GM12801 (cell line): ENCODE data around the gene SELENOS.

Experiments
- TF ChIP-seq, protein P1 (sequence below): IDR thresholded peaks from one replicate; pipeline ENCODE4 v1.5.1; 2011; ENCODE audit warnings: control low read depth; ENCODE audit not compliant: insufficient read length; ENCODE audit errors: extremely low read depth

The SELENOS gene

DNA sequence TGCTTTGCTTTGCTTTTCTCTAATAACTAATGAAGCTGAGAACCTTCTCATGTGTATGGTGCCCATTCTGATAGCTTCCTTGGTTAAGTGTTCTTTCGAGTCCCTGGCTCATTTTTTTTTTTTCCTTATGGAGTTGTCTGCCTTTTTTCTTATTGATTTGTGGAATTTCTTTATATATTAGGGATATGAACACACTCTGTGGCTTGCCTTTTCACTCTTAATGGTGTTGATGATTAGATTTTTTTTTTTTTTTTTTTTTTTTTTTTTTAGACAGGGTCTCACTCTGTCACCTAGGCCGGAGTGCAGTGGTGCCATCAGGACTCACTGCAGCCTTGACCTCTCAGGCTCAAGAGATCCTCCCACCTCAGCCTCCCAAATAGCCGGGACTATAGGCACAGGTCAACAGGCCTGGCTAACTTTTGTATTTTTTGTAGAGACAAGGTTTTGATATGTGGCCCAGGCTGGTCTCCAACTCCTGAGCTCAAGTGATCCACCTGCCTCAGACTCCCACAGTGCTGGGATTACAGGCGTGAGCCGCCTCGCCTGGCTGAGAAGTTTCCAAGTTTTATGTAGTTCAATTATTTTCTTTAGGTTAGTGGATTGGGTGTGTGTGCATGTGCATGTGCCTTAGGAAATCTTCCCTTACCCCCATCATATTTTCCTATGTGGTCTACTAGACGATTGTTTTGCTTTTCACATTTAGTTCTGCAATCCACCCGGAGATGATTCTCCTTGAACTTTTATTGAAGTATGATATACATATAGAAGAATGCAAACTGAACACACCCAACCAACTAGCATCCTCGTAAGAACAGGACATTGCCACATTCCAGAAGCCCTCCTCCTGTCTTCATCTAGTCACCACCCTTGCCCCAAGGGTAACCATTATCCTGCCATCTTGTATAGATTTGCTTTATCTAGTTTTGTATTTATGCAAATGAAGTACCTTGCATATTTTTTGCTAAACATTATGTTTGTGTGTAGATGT is 19.4 kb upstream of the SELENOS start:
- TF ChIP-seq, protein P1, sequence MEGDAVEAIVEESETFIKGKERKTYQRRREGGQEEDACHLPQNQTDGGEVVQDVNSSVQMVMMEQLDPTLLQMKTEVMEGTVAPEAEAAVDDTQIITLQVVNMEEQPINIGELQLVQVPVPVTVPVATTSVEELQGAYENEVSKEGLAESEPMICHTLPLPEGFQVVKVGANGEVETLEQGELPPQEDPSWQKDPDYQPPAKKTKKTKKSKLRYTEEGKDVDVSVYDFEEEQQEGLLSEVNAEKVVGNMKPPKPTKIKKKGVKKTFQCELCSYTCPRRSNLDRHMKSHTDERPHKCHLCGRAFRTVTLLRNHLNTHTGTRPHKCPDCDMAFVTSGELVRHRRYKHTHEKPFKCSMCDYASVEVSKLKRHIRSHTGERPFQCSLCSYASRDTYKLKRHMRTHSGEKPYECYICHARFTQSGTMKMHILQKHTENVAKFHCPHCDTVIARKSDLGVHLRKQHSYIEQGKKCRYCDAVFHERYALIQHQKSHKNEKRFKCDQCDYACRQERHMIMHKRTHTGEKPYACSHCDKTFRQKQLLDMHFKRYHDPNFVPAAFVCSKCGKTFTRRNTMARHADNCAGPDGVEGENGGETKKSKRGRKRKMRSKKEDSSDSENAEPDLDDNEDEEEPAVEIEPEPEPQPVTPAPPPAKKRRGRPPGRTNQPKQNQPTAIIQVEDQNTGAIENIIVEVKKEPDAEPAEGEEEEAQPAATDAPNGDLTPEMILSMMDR, result no peak

DNA sequence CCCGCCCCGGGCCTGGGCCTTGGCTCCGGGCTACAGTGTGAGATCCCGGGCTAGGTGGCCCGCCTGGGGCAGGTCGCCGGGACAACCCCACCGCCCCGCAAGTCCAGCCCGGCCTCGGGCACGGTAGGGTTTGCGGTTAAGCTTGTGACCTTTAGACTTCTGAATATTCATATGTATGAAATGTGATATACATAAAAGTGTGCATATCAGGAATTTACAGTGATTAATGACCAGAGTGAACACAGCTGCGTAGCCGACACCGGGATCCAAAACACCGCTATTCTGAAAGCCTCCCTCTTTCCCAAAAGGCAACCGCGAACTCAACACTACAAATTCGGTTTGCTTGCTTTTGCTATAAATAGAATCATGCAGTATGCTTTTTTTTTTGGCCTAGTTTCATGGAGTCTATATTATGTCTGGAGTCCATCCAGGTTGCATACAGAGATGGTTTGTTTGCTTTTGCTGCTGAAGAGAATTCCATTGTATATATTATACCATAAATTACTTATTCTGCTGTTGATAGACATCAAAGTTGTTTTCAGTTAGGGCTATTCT is 18.4 kb upstream of the SELENOS start:
- TF ChIP-seq, protein P1, result no peak

DNA sequence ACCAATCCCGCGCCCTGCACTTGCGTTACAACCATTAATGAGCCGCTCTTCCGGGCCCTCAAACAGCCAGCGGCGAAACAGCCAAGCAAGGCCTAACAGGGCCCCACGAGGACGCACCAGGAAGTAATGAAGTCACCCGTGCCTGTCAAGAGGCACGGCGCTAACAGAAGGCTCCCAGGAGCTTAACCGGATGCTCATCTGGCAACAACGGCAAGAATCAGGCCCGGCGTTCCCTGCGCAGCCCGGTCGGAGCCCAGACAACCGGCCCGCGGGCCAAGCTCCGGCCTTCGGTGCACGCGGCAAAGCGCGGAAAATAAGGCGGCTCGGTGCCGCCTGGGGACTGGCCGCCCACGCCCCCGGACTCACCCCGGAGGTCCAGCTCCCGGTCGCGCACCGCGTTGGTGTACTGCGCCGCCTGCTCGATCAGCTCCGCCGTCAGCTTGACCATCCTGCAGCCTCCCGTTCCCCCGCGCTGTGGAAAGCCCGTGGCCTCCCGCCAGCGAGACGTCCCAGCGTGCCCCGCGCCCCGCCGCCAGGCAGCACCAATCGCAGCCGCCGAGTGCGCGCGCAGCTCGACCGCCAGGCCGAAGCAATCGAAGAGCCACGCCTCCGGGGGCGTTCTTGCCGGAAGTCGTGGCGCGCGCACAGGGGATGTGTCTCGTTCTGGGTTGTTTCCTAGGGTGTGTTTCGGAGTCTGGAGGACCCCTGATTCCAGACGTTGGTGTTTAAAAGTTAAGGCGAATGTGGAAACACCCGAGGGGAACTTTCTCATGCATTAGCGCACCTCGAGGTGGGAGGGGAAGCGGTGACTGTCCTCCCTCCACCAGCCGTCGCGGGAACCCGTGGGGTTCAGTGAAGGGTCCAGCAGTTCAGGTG is 17.7 kb upstream of the SELENOS start, which contains the start of gene SNRPA1:
TSS of gene SNRPA1 (minus strand) at position 518 of the 876 bp plus-strand sequence. CDS start at position 448, 70 bp downstream.
- TF ChIP-seq, protein P1, result no peak

DNA sequence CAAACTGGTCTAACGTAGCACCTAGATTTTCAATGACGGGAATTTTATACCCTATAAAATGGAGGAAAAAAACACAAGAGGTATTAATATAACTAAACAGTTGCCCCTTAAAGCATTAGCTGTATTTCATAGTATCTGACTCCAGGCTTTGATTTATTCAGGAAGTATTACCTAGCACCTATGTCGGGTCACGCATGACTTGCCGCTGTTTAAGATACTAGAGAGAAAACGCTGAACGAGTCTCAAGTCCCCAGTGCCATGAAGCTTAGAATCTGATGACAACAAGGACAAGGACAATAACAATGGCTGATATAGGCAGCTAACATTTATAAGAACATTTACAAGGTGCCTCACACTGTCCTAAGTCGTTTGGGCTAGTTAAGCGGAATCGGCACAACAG is 15.8 kb upstream of the SELENOS start:
- TF ChIP-seq, protein P1, result no peak

DNA sequence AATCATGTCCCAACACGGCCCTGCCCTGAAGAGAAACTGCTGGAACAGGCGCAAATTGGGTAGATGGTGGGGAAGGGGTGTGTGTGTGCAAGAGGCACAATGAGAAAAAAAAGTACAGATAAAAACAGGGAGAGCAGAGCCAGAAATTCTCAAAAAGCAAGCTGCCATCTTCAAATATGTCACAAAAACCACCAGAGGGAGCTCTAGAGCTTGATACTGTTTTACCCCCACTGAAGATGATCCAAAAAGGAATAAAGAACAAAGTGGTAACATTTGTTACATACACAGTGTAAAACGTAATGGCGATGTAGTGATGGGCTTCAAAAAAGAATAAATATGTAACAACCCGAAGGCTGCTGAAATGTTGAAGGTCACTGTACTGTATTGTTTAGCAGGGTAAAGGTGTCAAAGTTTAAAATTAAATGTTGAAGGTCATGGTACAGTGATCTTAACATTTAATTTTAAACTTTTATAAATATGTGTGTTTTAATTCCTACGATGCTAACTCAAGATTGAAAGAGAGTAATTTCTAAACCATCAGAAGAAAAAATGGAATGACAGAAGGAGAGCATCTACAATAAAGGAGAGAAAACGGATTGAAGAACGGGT is 11.7 kb upstream of the SELENOS start:
- TF ChIP-seq, protein P1, result no peak

DNA sequence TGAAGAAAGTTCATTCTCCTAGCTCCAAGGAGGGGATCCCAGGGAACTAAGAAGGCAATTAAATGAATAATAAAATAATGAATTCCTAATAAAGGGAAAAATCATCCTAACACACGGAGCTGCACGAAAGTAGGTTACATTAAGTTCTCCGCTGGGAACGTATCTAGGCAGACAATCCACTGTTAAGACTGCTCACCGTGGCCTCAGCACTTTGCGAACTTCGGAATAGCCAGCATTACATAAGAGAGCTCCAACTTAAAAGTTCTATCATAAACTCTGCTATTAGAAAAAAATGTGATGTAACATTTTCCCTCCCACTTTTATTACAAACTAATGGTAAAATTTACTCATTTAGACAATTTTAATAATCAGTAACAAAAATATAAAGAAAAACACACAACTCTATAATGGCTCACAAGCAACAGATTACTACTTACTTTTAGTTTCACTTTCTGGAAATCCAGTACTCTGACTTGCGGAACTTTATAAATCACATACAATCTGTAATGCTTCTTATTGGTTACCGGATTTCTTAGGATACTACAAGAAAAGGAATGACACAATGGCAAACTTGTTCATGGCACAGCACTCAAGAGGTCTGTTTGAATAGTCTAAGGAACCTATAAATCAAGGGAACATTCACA is 9.3 kb upstream of the SELENOS start:
- TF ChIP-seq, protein P1, result no peak
